NCI-H1048 (cell line): ENCODE results near the gene ACE.

Source experiments
- DNase-seq: peaks from one replicate; lab custom pipeline; 2025; lab: John Stamatoyannopoulos, UW

Gene ACE

DNA sequence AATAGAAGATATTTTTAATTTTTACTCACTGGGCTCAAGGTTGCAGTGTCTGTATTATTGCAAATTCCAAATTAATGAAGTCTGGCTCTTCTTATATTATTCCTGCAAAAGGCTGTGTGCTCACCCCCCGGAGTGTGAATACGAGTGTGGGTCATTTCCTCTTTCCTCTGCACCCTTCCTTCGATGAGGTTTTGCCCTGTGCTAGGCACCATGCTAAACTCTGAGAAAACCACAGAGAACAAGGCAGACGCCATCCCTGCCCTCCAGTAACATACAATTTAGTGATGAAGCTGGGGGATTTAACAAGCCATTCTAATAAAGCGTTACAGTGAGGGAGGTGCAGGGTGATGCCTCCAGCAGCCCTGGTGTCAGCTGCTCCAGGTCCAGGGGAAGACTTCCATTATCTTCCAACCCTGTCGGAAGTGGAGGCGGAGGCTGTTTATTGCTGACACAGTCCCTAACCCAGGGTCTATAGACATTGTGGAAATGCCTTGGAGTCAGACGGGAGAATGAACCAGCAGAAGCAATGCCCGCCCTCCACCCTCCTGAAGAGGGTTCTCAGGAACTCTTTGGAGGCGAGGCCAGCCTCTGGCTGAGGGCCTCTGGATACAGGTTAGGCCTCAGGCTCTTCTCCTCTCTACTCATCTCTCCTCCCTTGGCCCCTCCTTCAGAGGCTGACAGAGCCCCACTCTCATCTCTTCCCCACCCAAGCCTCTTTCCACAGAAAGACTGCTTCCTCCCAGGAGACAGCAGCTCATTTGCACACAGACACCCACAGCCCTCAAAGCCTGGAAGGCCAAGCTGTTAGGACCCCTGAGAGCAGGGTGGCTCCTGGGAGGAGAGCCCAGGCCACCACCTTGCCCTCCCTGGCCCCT is 2.0 kb upstream of the ACE start:
- no peak for DNase-seq

DNA sequence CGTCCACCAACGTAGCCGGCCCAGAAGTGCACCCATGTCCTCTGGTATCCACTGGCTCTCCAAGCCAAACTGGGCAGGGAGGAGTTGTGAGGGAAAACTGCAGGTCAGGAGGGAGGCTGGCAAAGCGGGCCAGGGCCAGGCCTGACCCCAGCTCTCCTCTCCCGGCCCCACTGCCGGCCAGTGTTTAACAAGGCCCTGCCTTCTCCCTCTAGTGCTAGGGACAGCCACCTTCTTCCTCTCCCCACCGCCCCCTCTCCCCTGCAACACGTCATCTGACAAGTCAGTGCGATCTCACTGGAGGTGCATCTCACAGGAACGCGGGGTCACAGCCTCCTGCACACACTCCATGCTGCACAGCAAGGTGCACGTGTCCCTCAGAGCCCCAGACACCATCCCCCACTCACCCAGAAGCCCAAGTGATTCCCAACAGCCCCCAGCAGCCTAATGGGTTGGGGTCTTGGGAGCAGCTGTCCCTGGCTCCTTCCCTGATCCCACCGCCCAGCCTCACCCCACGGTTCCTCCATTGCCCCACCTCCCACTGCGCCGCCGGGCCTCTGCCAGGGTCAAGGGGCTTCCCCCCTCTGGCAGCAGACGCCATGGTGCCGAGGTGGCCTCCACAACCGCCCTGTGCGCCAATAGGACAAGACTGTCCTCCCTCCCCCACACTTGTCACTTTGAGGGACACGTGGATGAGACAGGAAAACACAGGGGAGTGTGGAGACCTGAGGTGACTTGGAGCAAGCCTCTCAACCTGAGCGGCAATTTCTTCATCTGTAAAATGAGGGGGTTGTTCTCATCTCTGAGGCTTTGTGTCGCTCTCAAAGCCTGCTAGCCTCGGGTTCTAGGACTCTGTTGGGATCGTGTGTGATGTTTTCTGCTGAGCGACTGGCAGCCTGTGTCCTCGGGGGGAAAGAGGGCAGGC is 1.1 kb upstream of the ACE start:
- DNase-seq: no peak

DNA sequence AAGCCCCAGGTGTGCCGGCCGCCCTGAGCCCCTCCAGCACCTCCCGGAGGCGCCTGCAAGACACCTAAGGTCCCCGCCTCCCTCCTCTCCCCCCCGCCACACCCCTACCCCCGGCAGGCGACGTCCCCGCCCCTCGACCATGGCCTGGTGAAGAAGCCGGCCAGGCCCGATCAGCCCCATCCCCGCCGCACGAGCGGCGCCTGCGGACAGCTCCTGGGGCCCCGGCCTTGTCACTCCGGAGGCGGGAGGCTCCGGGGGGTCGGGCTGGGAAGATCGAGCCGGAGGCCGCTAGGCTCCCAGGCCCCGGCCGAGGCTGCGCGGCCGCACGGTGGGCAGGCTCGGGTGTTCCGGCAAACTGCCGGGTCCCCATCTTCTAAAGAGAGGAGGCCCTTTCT is 405 bp upstream of the ACE start:
- no peak for DNase-seq

DNA sequence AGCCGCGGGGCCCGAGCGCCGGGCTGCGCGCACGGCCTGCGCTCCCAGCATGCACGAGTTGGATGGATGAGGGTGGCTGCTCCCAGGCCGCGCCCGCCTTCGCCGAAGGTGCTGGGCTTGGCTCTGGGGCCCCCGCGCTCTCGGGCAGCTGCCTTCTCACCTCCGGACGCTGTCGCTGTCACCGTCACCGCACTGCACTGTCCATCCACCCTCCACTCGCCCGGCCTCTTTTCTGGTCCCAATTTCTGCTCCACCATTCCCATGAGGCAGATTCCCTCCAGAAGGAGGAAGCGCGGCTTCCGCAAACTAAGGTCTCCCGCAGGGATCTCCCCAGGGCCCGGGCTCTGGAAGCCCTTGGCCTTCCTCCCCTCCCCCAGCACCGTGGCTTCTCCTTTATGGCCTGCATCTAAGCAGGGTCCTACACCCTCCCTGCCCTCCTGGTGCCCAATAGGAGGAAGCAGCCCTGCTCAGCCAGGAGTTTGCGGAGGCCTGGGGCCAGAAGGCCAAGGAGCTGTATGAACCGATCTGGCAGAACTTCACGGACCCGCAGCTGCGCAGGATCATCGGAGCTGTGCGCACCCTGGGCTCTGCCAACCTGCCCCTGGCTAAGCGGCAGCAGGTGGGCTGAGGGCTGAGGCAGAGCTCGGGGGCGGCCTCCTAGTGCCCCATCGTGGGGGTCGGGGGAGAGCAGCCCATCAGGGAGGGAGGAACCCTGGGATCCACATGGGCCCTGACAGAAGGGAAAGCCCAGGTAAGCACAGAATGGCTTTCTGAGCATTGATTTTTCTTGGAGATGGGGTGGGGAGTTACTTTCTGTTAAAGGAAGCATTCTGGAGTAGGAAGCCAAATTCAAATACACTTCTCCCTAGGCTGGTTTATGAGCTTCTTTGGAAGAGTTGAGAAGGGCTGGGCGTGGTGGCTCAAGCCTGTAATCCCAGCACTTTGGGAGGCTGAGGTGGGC is 899 bp downstream of the ACE start:
- DNase-seq: no peak

DNA sequence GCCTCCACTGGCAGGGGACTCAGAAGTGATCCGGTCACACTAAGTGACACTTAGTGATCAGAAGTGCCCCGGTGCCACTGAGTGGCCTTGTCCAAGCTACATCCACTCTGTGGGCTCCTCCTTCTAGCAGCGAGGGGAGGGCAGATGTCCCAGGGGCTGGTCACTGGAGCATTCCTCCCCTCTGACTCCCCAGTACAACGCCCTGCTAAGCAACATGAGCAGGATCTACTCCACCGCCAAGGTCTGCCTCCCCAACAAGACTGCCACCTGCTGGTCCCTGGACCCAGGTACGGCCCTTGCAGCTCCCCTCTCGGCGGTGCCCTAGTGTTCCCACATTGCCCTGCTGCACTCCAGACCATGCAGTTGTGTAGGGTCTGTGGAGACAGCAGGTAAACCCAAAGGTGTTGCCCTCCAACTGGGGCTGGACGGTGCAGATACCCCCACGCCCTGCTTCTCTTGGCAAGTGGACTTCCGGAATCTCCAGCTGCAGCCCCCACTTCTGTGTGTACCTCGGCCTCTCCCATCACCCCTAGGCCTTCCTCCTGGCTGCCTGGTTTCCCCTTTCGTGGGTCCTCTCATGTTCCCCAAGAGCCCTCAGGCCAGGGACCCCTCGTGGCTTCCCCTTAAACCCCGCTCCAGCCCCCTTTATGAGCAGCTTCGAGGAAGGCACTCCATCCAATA is 2.1 kb downstream of the ACE start:
- peak; percentile 20 for DNase-seq

DNA sequence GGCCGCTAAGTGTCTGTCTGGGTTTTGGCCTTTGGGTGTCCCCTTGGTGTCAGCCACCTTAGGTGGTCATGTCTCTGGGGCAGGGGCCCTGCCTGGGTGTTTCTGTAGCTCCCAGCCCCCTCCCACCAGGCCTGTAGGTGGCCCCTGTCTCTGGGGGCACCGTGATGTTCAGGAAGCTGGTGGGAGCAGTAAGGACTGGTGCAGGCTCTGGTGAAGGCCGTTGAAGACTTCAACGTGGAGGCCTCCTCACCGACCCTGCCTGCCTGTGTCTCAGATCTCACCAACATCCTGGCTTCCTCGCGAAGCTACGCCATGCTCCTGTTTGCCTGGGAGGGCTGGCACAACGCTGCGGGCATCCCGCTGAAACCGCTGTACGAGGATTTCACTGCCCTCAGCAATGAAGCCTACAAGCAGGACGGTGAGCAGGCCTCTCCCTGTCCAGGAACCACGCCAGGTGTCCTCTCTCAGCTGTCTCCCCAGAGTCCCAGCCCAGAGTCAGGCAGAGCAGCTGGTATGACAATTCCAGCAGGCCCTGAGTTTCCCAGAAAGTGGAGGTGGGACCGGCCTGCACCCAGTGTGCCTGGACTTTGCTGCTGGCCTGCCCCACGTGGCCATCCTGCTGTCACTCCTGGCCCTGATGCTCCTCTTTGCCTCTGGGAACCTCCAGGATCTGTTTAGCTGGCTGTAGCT is 2.8 kb downstream of the ACE start:
- DNase-seq: no peak

DNA sequence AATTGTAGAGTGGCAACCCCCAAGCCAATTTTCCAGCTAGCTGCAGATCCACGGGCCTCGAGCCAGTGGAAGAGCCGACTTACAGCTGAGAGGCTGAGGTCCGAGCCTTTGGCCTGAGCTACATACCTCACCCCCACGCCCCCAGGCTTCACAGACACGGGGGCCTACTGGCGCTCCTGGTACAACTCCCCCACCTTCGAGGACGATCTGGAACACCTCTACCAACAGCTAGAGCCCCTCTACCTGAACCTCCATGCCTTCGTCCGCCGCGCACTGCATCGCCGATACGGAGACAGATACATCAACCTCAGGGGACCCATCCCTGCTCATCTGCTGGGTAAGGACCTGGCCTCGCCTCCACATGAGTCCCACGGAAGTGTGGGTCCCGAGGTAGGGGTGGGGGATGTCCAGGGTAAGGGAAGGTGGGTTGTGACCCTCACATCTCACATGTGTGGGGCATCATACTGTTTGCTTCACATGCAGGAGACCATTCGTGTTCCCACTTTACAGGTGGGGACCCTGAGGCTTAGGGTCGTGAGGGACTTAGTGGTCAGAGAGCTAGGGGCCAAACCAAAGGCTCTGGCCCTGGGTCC is 3.4 kb downstream of the ACE start:
- no peak for DNase-seq

DNA sequence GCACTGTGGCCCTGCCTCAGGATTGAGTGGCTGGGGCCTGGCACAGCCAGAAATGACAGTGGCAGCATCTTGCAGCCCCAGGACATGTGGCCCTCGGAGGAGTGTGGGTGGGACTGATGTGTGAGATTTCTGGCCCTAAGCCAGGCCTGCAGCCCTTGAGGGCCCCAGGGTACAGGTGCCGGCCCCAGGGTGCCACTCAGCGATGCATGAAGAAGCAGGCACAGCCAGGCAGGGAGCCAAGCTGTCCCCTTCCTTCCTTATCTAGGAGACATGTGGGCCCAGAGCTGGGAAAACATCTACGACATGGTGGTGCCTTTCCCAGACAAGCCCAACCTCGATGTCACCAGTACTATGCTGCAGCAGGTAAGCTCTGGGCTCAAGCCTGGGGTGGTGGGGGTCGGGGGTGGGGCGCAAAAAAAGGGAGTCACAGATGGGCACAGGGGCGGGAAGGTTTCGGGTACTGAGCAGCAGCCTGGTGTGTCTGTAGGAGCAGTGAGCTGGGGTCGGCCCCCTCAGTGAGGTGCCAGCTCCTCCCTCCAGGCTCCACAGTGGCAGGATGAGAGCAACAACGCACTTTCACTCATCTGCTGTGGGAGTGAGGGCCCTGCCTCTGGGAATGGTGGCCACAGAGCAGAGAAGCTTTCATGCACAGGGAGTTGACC is 4.1 kb downstream of the ACE start:
- DNase-seq: no peak

DNA sequence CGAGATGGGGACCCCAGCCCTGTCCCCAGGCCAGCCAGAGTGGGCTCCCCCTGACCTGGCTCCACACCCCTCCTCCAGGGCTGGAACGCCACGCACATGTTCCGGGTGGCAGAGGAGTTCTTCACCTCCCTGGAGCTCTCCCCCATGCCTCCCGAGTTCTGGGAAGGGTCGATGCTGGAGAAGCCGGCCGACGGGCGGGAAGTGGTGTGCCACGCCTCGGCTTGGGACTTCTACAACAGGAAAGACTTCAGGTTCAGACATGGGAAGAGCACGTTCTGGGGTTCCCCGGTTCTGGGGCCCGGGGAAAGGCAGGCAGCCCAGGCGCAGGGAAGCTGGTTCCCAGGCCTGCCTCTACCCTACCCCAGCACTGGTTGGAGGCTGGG is 4.6 kb downstream of the ACE start:
- no peak for DNase-seq

DNA sequence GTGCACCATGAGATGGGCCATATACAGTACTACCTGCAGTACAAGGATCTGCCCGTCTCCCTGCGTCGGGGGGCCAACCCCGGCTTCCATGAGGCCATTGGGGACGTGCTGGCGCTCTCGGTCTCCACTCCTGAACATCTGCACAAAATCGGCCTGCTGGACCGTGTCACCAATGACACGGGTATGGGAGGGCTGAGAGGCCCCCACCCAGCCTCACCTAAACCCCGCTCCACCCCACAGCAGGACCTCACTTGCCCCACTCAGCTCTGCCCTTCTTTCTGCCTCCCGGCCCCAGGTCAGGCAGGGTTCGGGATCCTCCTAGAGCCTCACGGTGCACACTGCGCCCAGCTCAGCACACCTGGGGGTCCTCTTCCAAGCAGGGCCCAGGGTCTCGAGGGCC is 5.6 kb downstream of the ACE start:
- no peak for DNase-seq

DNA sequence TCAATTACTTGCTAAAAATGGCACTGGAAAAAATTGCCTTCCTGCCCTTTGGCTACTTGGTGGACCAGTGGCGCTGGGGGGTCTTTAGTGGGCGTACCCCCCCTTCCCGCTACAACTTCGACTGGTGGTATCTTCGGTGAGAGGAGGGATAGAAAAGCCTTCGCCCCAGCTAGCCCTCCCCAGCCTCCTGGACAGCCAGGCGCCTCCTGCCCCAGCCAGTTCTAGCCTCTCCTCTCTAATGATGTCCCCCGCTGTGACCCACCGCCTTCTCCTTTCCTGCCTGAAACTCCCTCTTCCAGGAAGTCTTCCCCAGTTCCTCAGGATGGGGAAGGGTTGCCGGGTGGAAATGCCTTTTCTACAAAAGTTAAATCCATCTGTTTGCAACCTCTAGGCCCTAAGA is 6.2 kb downstream of the ACE start:
- no peak for DNase-seq

DNA sequence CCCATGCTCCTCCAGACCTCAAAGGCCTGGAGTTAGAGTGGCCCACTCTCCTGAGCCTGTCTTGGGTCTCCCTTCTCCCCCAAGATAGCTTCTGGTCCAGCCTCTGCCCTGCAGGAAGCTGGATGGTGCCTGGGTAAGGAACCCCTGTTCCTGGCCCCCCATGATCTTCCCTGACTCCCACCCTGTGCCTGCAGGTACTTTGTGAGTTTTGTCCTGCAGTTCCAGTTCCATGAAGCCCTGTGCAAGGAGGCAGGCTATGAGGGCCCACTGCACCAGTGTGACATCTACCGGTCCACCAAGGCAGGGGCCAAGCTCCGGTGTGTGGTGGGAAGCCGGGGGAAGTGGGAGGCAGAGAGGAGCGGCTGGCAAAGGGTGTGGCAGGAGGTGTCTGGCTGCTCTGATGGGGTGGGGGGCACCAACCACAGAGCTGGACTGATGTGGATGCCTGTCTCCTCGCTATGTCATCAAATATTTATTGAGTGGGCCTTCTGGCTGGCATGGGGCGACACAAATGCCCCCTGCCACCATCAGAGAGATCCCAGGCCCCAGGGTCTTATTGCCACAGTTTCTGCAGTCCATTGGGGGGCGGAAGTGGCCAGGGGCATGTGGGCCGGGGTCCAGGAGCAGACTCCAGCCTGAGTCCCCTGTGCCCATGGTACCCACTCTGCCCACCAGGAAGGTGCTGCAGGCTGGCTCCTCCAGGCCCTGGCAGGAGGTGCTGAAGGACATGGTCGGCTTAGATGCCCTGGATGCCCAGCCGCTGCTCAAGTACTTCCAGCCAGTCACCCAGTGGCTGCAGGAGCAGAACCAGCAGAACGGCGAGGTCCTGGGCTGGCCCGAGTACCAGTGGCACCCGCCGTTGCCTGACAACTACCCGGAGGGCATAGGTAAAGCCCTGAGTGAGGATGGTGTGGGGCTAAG is 7.1 kb downstream of the ACE start:
- DNase-seq: no peak

DNA sequence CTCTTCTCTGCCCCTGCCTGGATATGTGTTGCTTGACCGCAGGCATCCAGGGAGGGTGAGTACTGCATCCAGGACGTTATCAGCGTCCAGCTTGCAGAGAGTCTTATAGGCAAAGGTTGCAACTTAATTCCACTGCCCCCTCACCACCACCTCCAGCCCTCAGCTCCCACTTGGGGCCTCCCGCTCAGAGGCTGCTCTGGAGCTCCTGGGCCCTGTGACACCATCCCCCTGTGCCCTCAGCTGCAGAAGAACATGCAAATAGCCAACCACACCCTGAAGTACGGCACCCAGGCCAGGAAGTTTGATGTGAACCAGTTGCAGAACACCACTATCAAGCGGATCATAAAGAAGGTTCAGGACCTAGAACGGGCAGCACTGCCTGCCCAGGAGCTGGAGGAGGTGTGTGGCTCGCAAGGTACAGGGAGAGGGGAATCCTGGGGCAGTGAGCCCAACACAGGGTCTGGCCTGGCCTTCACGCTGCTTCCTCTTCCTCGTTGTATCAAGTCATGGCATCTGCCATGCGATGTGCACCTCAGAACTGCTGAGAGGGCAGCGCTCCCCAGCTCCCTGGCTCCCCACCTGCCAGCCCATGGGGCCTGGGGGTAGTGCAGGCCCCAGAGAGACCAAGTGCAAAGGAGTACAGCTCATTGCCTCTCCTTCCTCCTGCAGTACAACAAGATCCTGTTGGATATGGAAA is 9.6 kb downstream of the ACE start:
- DNase-seq: no peak

DNA sequence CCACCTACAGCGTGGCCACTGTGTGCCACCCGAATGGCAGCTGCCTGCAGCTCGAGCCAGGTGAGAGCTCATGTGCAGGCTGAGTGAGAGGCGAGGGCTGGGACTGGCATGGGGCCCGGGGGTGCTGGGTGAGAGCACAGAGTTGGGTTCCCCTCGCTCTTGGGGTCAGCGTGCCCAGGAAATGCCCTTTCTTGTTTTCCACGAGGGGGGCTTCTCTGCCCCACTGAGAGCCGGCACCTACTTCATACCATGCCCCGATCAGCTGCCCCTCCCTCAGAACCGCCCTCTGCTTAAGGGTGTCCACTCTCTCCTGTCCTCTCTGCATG is 10.1 kb downstream of the ACE start:
- no peak for DNase-seq

DNA sequence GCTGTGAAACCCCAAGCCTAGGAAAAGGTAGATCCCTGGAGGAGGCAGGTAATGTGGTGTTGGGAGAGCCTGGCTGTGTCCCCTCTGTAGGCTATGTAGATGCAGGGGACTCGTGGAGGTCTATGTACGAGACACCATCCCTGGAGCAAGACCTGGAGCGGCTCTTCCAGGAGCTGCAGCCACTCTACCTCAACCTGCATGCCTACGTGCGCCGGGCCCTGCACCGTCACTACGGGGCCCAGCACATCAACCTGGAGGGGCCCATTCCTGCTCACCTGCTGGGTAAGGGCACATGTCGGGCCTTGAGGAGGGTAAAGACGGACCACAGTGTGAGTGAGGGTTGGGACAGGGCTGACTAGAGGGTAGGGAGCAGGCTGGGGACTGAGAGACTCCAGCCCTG is 12.0 kb downstream of the ACE start:
- no peak for DNase-seq

DNA sequence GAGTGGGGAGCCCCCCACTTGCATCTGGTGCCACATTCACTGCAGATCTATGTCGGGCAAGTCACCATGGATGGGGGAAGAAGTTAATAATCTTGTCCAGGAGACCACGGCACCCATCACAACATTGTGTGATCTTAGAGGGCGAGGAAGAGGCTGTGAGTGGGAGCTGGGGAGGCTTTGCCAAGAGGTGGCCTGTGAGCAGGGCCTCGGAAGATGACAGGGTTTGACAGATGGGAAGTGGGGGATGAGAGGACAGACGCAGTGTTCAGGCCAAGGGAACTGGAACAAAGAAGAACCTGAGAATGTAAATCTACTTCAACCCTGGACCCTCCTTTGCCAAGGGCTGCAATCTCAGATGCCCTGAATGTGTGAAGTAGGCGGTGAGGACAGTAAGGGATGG is 12.4 kb downstream of the ACE start:
- no peak for DNase-seq

DNA sequence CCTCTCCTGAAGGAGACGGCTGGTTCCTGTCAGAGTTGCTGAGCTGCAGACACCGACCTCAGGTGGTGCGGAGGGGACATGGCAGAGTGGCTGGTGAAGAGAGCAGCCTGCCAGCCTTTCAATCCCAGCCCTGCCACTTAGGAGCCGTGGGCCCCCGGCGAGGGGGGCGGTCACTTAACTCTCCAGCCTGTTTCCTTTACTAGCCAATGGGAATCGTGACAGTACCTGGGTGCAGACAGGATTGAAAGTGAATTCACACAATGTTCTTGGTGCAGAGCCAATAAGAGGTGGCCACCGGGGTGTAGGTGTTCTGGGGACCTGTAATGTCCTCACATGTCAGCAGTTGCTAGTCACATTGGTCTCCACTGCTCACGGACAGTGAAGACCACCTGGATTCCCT is 13.5 kb downstream of the ACE start:
- no peak for DNase-seq

DNA sequence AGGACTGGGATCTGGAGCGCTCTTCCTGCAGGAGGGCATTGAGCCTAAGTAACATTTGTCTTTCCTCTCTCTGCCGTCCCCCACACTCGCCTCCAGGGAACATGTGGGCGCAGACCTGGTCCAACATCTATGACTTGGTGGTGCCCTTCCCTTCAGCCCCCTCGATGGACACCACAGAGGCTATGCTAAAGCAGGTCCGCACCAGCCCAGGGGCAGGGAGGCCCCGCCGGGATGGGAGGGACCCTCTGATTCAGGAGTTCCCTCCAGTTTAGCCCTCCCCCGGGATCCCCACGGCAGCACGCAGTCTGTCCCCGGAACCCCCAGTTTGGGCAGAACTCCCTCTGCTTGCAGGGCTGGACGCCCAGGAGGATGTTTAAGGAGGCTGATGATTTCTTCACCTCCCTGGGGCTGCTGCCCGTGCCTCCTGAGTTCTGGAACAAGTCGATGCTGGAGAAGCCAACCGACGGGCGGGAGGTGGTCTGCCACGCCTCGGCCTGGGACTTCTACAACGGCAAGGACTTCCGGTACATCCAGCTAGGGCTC is 14.1 kb downstream of the ACE start:
- no peak for DNase-seq
